ENCODE data around the gene PDE6B. TPM values are rescaled to one million over a fixed set of nuclear protein-coding genes. Genes with fewer than 3 reads are reported as not detected.
A peak's percentile ranks its signal among the peaks of the same experiment; 100 is the strongest.
"Not testable (repeated sequence)": the region's sequence is repeated elsewhere in the genome, so short reads cannot be mapped to it uniquely, and the experiment has no call there.

PDE6B gene
- total RNA-seq, 1 donor from 2014 or later: 3.5 TPM

DNA sequence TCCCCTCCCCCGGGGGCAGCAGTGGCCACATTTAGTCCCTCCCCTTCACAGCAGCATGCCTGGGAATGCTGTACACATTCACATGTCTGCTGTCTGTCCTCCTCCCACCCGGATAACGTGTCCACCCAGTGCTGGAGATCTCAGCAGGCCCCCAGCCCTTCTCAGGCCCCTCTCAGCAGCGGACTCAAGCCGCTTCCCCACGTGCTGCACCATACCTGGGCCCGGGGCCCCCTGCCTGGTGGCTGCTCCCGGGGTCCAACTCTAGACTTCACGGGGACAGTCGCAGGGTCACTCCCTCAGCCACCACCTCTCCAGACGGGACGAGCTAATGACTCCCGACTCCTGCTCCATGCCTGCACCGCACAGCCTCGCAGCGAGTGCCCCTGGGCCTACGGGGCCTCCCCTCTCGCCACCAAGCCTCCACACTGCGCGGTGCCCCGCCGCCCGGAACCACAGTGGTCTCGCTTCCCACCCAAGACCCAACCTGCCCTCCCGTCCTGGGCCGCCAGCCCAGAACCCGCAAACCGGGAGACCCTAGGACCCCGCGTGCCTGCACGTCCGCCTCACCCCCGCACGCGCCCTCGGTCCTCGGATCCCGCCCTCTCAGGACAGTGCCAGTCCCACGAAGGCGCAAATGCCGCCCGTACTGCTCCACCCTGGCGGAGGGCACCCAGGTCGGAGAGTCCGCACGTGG is 79.0 kb downstream of the PDE6B start:
- no peak for DNase-seq

DNA sequence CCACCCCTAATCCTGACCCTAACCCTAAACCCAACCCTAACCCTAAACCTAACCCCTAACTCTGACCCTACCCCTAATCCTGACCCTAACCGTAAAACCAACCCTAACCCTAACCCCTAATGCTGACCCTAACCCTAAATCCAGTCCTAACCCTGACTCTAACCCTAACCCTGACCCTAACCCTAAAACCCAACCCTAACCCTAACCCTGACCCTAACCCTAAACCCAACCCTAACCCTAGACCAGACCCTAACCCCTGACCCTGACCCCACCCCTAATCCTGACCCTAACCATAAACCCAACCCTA is 79.6 kb downstream of the PDE6B start:
- no peak for DNase-seq

DNA sequence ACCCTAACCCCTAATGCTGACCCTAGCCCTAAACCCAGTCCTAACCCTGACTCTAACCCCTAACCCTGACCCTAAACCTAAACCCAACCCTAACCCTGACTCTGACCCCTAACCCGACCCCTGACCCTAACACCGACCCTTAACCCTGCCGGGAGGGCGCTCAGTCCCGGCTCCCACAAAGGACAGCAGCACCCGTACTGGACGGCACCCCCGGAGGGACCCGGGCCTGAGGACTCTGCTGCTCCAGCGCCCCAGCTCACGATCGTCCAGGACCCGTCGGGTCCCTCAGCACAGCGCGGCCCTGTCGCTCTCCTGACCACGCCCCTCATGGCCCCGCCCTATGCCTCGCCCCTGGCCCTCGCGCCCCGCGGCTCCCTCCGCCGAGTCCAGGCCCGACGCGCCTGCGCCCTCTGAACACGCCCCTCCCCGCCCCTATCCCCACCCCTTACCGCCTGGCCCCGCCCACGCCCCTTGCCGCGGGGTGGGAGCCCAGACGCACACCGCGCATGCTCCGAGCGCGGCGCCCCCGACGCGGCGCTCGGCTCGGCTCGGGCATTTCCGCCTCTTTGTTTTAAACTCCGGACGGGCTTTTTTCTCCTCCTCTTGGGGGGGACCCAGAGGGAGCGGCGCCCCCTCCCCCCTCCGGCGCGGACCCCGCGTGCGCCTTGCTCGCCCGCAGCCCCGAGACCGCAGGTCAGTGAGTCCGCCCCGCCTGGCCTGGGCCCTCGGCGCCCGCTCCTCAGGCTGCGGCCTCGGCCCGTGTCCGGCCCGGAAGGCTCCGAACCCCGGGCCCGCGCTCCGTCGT is 80.1 kb downstream of the PDE6B start, which contains the start of gene PCGF3:
PCGF3 (plus strand) TSS at position 555 of the 805 bp plus-strand sequence. CDS start 27,849 bp downstream, outside the sequence.
- peak; percentile 98 for DNase-seq

DNA sequence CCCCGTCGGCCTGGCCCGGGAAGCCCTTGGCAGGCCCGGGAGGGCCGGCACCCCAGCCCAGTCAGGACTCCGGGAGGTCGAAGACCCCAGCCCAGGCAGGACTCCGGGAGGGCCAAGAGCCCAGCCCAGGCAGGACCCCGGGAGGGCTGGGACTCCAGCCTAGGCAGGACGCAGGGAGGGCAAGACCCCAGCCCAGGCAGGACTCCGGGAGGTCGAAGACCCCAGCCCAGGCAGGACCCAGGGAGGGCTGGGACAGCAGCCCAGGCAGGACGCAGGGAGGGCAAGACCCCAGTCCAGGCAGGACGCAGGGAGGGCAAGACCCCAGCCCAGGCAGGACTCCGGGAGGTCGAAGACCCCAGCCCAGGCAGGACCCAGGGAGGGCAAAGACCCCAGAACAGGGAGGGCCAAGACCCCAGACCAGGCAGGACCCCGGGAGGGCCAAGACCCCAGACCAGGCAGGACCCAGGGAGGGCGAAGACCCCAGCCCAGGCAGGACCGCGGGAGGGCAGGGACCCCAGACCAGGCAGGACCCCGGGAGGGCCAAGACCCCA is 80.8 kb downstream of the PDE6B start:
- not testable (repeated sequence) for DNase-seq

DNA sequence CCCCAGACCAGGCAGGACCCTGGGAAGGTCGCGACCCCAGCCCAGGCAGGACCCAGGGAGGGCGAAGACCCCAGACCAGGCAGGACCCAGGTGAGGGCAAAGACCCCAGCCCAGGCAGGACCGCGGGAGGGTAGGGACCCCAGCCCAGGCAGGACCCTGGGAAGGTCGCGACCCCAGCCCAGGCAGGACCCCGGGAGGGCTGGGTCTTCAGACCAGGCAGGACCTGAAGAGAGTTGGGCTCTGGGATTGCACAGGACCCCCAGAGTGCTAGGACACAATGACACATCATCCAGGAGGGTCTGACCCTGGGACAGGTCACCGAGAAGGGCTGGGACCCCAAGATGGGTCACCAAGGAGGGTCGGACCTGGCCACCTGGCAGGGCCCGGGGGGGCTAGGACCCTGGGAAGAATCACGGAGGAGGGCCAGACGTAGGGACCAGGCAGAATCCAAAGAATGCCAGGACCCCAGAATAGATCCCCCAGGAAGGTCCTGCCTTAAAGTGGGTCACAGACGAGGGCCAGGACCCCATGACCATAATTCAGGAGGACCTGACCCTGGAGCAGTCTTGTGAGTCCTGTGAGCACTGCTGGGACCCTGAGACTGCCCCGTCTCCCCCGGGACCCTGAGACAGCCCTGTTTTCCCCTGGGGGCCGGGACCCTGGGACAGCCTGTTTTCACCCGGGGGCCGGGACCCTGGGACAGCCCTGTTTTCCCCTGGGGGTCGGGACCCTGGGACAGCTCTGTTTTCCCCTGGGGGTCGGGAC is 81.6 kb downstream of the PDE6B start:
- DNase-seq: no peak

DNA sequence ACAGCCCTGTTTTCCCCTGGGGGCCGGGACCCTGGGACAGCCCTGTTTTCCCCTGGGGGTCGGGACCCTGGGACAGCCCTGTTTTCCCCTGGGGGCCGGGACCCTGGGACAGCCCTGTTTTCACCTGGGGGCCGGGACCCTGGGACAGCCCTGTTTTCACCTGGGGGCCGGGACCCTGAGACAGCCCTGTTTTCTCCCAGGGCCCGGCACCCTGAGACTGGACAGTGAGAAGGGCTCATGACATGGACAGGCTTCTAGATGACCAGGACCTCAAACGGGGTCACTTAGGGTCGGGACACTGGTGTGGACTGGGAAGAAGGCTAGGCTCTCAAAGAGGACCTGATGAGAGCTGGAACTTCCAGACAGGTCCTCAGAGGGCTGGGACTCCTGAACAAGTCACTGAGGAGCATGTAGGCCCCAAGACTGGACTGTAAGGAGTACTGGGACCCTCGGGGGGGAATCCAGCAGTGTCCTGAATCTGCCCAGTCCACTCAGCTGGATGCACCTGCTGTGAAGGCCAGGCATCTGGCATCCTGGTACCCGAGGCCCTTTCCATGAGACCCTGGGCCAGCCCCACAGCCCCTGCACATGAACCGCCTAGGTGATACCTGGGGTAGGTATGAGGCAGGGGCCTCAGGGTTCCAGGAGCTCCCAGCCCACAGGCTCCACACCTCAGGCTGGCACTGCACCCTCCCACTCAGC is 82.7 kb downstream of the PDE6B start:
- no peak for DNase-seq

DNA sequence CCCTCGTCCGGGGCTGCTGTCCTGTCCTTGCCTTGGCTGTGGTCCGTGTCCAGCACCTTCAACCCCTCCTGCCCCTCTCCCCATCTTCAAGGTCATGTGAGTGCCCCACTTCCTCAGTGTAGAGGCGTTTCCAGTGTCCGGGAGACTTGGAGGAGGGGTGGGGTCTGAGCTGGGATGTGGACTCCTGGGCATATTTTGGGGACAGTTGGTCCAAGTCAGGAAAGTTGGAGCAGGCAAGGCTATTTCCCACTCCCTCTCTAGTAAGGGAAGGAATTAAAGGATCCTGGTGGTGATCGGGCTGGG is 83.2 kb downstream of the PDE6B start:
- no peak for DNase-seq

DNA sequence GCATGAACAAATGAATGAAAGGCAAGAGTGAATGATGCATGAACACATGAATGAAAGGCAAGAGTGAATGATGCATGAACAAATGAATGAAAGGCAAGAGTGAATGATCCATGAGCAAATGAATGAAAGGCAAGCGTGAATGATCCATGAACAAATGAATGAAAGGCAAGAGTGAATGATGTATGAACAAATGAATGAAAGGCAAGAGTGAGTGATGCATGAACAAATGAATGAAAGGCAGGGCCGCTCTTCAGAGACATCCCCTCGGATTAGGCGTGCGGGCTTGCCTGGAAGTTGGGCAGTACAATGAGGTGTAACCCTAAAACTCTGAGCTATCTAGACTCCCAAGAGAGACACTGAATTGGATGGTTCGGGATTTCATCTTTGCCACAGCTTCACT is 84.0 kb downstream of the PDE6B start:
- no peak for DNase-seq

DNA sequence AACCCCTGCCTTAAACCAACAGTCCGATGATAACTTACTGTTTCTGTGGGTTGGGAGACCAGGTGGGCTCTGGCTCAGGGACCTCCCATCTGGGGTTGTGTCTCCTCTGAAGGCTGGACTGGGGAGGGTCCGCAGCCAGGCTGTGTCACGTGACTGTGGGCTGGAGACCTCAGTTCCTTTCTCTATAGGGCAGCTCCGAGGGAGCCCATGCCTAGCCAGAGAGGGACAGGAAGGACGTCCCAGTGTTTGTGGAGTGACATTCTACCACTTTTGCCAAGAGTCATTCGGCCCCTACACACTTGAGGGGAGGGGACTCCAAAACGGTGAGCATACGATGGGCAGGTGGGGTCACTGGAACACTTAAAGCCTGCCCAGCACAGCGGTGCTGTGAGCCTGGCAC is 84.7 kb downstream of the PDE6B start:
- DNase-seq: no peak

DNA sequence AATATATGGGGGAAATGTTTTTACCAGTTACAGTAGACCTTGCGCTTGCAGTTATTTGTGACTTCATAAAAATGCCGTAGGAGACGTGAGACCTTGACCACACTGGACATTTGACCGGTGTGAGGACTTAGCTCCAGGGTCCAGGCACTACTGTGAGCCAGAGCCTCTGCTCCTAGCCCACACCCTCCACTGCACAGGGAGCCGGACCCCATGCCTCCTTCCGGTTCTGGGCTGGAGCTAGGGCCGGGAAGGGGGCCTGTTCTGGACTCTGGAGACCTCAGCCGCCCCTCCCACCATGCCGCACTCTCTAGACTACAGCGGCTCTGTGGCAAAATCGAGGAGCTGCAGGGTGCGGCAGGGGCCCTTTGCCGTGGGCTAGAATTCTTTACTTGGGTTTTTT is 85.5 kb downstream of the PDE6B start:
- DNase-seq: no peak

DNA sequence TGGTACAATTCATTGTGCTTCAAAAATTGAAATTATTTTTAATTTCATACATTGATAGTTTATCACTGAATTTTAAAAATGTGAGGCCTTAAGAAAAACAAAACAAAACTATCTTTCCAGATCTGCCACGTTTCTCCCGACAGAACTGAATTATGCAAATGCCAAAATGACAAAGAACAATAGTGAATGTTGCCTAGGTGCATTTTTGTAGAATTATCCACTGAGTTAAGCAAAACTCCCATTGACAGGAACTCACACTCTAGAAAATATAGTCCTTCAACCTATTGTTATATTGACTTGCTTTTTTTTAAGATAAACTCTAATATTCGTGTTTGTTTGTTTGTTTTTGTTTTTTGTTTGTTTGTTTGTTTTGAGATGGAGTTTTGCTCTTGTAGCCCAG is 86.7 kb downstream of the PDE6B start:
- DNase-seq: no peak

DNA sequence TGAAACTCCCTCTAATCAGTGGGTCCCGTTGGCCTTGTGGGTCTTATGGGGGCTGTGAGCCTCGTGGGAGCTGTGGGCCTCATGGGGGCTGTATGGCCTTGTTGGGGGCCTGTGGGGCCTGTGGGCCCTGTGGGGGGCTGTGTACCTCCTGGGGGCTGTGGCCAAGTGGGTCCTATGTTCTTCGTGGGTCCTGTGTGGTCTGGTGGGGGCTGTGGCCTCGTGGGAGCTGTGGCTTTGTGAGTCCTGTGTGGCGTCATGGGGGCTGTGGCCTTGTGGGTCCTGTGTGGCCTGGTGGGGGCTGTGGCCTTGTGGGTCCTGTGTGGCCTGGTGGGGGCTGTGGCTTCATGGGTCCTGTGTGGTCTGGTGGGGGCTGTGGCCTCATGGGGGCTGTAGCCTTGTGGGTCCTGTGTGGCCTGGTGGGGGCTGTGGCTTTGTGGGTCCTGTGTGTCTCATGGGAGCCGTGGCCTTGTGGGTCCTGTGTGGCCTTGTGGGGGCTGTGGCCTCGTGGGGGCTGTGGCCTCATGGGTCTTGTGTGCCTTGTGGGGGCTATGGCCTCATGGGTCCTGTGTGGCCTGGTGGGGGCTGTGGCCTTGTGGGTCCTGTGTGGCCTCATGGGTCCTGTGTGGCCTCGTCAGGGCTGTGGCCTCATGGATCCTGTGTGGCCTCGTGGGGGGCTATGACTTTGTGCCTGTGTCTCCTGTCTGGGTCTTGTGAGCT is 87.7 kb downstream of the PDE6B start:
- no peak for DNase-seq

DNA sequence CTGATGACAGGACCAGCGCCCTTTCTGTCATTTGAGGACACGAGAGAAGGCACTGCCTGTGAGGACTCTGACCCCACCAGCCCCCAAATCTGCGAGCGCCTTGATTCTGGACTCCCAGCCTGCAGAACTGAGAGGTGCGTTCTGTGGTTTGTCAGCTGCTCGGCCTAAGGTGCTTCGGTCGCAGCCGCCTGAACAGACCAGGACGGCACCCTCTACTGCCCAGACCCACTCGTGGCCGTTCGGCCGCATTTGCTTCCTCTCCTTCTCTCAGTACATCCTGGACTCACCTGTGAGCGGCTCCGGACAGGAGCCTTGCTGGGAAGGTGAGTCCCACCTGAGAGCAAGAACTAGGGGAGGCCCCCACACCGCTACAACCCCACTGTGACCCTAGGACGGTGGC is 88.7 kb downstream of the PDE6B start:
- no peak for DNase-seq

DNA sequence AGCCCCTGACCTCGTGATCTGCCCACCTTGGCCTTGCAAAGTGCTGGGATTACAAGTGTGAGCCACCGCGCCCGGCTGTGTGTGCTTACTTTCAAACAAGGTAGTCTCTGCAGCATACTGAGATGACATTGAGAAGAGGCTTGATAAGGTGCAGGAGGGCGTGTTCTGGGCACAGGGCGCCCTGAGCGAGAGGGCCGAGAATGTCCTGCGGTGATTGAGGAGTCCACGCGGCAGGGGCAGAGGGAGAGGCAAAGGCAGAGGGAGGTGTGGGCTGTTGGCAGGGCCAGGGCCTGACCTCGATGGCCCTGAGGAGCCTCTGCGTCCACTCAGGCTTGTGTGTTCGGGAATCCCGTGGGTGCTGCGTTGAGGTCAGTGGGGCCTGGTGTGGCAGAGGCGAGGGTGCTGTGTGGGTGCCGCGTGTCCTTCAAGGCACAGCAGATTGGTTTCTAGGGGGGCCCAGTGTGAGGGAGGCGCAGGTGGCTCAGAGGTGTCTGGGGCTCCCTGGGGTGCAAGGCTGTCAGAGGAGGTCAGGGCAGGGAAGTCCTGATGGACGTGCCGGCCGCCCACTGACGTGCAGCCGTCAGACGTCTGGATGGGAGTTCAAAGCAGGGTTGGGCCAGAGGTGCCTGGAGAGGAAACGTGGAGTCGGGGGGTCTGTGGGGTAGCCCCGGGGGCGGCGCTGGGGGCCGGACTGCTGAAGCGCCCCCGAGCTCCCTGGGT is 92.4 kb downstream of the PDE6B start:
- no peak for DNase-seq

DNA sequence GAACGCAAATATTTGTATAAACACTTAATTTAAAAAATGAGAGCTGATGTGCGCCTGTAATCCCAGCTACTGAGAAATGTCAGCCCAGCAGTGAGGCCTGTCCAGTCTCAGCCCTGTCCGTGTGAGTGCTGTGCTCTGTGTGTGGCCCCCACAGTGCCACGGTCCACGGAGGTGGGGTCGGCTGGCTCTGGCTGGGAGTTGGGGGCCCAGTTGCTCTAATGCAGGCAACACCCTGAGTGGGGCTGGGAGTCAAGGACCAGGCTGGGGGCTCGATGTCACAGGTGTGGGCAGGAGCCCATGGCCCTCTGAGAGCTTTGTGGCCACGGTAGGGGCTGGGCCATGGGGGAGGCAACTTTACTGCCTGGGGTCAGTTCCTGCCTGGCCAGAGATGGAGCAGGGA is 93.1 kb downstream of the PDE6B start:
- no peak for DNase-seq

Other genes starting within 250 kb of the PDE6B start
- 63.1 TPM for gene ZNF721, start 126.4 kb upstream of the PDE6B start, total RNA-seq
- gene PIGG, start 126.4 kb upstream of the PDE6B start, total RNA-seq: 35.7 TPM
- 0.41 TPM for gene TMEM271, start 49.3 kb upstream of the PDE6B start, total RNA-seq
- 103 TPM for gene ATP5ME, start 48.7 kb downstream of the PDE6B start, total RNA-seq
- 443 TPM for gene MYL5, start 49.0 kb downstream of the PDE6B start, total RNA-seq
- 3.7 TPM for gene SLC49A3, start 63.6 kb downstream of the PDE6B start, total RNA-seq
- 62.0 TPM for gene PCGF3, start 80.3 kb downstream of the PDE6B start, total RNA-seq
- gene CPLX1, start 200.6 kb downstream of the PDE6B start, total RNA-seq: not detected